Measurements from ENCODE around the gene POLG2. TPM values are rescaled to one million over a fixed set of nuclear protein-coding genes. Genes with fewer than 3 reads are reported as not detected.
"Not testable (repeated sequence)": the region's sequence is repeated elsewhere in the genome, so short reads cannot be mapped to it uniquely, and the experiment has no call there.

Gene POLG2
- total RNA-seq, 1 donor from 2014 or later, result 6.3 TPM

DNA sequence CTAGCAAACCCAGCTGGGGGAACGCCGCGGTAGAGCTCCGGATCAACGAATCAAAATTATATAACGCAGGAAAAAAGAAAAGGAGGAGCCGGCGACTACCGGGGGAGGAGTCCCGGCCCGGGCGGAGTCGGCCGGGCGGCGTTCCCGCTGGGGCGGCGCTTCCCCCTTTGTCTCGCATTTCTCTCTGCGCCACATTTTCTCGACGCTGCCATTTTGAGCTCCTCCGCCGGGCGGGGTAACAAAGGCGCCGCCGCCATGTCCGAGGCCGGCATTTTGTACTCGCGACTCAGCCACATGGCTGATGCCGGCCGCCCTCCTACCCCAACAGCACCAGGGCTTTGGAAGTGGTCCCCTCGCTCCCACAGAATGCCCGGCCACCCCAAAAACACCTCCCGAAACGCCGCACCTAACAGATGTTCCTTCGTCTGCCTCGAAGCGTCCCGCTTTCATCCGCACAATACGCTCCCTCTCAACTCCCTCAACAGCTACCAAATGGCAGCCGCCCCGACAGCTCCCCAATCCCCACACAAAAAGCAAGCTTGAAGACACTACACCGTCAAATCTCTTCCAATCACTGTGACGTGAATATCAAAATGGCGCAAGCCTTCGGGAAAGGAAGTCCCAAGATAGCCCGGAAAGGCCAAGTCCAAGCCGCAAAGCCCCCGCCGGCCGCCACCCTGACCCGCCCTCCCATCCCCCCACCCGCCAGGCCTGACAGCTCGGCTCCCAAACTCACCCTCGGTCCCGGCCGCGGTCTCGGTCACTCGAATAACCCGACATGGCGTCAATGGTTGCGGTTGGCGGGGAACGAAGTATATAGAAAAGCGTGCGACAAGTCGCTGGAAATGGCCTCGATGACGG is 8.7 kb upstream of the POLG2 start:
- DNase-seq (ENCODE audit: low read depth, low spot score), result peak; percentile 36

DNA sequence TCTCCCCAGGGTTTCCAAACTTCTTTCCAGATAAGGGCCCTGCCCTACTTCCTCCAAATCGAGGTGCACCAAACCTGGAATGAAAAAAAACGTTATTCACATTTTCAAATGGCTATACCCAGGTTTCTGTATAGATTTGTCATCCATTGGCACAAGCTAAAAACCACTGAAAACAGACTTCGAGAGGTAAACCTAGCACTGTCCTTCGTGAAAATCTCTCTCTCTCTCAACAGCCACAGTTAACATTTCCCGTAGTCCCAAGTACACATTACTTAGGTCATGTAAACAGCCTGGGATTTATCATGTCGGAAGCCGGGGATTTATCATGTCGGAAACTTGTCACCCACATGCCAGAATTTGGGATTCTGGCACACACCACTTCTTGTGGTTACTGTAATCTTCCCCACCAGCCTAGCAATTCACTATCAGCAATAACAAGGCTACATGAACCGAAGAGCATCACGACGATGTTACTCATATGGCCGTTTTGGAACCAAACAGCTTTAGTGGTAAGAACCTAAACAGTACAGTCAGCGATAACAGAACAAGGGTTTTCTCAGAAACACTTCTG is 8.0 kb upstream of the POLG2 start:
- no peak for DNase-seq (ENCODE audit: low read depth, low spot score)

DNA sequence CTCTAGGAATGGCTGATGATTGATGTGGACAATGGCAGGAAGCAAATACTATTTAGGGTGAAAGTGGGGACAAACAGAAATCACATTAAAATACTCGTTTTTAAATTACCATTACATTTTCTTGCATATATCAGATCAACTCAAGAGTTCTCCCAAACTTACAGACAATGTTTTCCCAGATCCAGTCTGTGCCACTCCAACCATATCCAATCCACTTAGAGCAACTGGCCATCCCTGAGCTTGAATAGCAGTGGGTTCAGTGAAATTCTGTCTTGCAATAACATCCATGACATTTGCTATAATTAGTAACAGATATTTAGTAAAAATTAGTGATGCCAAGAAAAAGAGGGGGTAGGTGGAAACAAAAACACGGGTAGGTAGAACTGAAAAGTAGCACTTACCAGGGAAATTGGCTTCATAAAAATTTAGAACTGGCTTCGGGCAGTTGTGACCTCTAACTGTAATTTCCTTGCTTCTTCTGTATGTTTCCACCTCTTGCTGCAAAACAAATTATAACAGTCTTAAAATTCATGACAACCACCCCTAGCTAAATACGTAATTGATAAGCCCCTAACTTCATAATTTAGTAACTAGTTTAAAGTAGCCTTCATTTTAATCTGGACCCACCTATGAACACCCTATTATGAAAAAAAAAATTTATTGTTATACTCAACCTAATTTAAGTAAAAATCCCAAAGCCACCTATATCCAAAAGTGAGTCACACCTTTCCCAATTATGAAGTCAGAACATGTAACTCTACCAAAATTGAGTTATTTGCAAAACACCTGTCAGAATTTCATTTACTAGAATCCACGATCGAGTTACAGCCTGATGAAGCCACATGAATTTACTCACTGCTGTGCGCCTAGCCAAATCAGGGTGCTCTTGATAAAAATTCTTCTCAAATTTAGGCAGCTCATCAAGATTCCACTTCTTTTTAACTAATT is 7.2 kb upstream of the POLG2 start:
- no peak for DNase-seq (ENCODE audit: low read depth, low spot score)

DNA sequence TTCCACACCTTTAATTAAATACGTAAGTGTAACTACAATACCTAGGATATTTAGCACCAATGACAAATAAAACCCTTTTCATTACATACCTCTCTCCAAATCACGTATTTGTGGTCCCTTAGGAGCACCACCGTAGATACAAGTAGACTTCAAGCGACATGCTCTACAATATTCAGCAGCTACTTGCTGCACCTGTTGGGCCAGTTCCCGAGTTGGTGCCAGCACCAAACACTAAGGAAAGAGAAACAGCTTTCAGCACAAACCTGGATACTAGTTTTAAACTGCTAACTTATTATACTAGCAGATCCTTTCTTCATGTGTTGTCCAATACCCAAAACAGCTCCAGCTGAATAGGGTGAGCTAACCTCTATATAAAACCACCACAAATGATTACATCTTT is 6.5 kb upstream of the POLG2 start:
- no peak for DNase-seq (ENCODE audit: low read depth, low spot score)

DNA sequence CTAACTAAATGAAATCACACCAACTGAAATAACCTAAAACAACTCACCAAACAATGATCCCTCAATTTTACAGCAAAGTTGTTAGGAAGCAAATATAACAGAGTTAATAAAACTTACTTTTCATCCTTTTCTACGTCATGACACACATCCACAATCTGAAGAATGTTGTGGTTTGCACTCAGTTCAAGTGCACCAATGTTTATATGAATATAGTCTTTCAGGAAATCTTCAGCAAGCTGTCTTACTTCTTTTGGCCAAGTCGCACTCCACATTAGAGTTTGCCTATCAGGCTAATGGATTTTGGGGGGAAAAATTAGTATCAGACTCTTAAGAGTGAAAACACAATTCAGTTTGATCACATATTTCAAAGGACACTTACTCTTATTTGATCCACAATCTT is 6.0 kb upstream of the POLG2 start:
- DNase-seq (ENCODE audit: low read depth, low spot score), result no peak

DNA sequence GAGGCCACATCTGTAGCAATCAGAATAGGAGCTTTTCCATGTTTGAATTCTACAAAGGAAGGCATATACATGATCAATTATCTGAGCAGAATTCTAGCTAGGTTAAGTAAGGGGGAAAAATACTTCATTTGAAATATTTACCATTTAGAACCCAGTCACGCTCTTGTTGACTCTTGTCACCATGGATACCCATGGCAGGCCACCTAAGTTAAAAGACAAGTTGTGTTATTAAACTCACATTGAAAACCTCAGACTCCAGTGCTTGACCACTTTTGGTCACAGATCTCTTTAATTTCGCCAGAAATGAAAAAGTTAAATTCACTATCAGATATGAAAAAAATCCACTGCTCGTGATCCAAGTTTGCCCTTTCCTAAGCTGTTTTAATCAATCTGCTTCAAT is 5.2 kb upstream of the POLG2 start:
- no peak for DNase-seq (ENCODE audit: low read depth, low spot score)

DNA sequence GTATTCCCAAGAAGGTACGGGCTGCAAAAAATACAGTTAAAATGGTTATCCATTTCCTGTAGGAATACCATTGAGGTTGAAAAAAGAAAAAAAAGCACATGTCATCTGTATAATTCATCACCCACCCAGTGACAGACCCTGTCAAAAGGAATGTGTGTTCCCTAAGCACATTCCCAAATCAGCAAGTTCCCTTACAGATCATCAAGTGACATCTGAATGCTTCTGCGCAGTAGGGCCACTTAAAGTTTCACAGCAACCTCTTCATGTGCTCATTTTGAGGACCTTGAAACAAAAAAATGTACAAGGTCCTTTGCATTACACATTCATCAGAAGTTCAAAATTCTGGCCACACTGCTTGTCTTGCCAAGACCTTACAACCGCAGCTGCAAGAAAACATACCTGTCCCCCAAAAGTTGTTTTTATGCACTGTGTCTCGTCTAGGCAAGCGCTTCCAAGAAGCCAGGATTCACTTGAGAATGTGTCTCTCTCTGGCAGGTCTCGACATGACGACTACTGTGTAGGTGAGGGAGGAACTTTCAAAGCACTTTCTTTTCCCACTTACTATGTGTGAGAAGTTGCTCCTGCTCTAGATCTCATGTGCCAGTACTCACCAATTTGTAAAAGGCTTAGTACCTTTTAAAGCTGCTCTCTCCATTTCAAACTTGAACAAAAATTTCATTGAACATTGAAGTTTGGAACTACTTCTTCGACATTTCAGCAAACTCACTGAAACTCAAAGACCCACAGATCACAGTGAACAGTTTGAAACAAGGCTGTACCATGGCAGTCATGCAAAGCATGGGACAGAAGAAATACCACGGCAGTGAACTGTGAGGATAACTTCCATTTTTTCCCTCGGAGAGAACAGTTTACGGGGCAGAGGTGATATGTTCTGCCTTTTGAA is 4.3 kb upstream of the POLG2 start:
- DNase-seq (ENCODE audit: low read depth, low spot score), result no peak

DNA sequence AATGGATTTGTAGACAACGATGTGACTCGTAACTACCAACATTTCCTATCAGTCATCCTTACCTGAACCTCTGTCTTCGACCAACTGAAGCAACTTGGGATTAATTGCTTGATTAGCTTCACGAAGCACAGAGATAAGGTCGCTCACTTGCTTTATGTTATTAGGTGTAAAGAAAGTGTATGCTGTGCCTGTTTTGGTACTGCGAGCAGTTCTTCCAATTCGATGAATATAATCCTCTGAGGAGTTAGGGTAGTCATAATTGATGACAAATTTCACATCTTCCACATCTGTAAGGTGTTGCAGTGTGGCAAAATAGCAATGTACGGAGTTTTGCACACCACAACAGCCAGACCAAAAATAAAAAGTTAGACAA is 3.6 kb upstream of the POLG2 start:
- DNase-seq (ENCODE audit: low read depth, low spot score), result no peak

DNA sequence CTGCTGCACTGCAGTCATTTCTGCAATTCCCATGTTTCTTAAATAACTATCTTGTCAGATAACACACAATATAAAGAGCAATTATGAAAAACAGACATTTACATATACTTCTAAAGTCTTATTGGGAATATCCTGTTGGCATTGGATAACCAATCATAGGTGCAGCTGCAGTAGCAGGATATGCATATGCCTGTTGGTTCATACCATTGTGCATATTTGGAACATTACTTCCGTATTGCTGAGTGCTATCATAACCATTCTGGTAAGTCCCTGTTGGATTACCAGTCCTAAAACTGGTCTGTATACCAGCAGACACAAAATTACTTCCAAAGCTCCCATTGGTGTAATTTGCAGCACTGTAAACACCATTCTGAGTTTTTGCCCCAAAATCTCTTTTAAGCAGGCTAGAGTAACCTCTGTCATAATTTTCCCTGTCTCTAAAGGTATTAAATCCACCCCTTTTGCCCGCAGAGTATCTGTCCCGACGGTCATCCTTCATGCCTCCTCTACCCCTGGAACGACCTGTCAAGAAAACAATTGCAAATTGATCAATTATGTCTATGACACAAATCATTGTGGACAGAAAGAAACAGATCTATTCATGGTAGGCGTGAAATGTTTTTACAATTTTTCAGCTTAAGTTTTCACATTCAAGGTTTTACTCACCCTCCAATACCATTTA is 3.1 kb upstream of the POLG2 start:
- DNase-seq (ENCODE audit: low read depth, low spot score), result no peak

DNA sequence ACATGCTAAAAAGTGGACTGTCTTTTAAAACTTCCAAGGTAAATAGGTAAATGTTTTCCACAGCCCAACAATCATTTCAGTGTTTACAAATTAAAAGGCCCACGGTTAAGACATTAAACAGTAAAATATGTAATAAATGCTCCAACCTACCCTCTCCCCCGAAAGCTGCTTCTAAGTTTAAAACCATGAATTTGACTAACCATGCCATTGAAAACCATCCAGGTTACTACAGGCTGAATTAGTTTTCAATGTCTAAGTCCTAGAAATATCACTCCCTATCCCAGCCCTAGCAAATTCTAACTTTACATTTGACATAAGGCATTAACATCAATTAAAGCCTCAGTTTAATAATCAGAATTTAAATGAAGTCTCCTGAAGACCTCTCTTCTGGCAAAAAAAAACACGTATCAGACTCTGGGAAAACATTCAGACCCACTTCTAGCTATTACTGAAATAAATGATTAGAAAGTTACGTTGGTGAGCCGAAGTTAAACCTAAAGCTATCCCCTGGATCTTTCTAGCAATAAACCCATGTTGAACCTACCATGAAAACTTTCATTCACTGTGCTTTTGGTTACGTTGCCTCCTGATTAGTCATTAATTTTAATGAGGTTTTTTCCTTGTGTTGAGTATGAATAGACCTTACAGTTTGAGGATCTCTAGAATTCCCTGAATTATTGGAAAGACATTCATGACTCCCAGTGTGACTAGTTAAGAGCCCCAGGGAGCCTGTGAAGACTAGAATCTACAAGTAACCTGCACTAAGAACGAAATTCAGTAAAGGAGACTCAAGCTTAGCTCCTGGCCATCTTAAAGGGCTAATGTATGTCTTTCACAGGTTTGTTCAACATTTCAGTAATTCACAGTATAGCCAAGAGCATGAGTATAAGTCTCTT is 1.7 kb upstream of the POLG2 start:
- no peak for DNase-seq (ENCODE audit: low read depth, low spot score)

DNA sequence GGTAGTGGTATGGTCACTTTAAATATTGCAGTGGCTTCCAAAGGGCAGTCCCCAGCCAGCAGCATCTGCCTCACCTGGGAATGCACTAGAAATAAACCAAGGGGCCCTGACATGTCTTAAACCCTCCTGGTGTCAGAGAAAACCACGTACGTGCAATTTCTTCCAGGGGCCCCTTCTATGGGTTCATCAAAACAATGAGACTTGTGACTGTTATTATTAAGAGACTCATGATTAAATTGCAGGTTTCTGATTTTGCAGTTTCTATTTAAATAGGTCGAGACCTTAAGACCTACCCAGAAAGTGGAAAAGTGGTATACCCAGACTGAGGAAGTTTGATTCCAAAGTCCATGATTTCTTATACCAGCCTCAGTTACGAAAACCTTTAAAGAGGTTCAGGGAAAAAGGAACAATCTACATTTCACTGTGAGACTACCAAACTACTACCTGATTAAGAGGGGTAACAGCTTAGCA is 746 bp upstream of the POLG2 start:
- DNase-seq (ENCODE audit: low read depth, low spot score), result no peak

DNA sequence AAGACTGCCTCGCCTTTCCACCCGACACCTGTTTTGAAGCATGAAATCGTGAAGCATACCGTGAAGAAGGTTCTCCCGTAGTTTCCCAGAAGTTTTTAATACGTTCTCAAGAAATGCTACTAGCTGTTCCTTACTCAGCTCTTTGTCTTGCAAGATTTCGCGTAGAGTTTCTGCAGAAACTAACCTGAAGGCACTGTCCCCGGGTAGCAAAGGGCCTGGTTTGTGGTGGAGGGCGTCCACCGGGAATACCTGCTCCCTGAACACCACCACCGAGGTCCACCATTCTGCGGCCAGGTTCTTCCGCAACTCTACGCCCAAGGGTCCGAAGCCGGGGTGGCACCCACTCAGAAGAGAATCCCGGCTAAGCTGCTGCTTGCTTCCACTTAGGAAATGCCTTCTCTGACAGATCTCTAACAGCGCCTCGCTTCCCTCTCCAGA is 487 bp downstream of the POLG2 start:
- DNase-seq (ENCODE audit: low read depth, low spot score), result no peak

DNA sequence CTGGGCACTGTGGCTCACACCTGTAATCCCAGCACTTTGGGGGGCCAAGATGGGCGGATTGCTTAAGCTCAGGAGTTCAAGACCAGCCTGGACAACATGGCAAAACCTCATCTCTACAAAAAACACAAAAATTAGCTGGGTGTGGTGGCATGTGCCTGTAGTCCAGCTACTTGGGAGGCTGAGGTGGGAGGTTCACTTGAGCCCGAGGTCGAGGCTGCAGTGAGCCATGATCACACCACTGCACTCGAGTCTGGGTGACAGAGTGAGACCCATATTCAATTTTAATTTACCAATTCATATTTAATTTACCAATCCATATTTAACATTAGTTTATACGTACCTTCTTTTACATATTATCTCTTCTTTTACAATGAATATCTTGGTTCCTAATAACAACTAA is 1.6 kb downstream of the POLG2 start:
- not testable (repeated sequence) for DNase-seq (ENCODE audit: low read depth, low spot score)

DNA sequence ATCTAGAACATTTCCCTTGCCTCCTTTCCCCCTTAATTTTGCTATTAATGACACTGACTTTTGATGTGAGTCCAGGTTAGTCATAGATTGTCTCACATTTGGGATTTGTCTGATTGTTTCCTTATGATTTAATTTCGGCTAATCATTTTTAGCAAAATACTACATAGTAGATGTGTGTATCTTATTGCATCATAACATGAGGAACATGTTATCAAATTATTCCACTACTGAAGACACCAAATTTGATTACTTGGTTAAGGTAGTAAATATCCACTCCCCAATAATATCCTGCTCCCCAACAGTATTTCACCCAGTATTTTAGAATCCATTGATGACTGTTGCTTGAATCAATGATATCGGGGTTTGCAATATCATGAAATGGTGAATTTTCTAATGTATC is 2.7 kb downstream of the POLG2 start:
- DNase-seq (ENCODE audit: low read depth, low spot score), result no peak

DNA sequence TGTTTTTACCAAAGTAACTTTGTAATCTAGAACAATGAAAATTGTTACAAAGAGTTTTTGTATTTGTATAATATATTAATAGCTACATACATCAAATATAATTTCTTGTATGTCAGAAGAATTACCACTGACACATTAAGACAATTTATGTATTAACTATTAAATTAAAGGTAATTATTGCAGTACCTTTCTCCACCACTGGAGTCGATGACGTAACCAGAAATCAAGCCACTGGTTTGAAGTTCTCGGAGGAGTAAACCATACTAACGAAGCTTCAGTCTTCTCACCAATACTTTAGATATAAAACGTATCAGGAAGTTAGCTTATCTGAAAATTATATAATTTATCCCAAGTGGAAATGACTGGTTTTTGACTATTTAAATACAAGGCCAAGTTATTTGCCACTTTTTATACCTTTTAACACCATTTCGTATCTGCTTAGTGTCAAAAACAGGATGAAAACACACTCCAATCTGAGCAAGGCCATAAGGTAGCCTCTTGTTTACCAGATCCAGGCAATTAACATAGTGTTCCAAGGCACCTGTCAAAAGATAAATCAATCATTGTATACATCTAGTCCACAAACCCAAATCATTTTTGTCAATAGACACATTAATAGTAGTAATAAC is 4.3 kb downstream of the POLG2 start:
- no peak for DNase-seq (ENCODE audit: low read depth, low spot score)

DNA sequence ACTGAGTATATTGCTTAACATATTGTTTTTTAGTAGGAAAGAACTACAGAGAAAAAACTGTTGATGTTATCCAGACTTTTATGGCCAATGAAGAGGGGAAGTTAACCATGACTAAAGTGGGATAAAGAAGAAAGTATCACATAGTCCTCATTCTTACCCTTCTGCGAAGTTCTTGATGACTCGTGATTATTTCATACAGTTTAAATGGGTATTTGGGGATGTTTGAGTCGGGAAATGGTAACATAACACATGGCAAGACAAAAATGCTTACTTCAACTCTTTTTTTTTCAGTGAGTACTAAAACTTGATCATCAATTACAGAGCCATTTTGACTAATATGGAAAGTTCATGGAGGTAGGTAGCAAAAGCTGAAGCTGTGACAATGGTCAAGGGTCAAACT is 4.9 kb downstream of the POLG2 start:
- no peak for DNase-seq (ENCODE audit: low read depth, low spot score)

DNA sequence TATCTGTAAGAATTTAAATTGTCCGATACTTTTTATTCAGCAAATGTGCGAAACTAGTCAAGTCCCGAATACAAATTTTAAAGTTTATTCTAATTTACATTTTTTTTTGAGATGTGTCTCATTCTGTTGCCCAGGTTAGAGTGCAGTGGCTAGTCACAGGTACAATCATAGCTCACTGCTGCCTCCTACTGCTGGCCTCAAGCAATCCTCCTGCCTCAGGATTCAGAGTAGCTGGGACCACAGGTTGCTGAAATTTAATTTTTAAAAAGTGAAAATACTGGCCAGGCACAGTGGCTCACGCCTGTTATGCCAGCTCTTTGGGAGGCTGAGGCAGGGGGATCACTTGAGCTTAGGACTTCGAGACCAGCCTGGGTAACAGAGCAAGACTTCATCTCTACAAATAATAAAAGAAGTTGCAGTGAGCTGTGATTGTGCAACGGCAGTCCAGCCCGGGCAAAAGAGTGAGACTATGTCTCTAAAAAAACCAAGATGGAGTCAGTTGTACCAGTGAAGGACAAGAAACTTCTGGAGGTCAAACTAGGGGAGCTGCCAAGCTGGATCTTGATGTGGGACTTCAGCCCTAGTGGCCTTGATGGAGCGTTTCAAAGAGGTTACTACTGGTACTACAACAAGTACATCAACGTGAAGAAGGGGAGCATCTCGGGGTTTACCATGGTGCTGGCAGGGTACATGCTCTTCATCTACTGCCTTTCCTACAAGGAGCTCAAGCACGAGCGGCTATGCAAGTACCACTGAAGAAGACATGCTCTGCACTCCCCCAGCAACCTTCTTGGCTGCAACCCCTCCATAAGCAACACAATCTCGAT is 5.6 kb downstream of the POLG2 start:
- DNase-seq (ENCODE audit: low read depth, low spot score), result no peak

DNA sequence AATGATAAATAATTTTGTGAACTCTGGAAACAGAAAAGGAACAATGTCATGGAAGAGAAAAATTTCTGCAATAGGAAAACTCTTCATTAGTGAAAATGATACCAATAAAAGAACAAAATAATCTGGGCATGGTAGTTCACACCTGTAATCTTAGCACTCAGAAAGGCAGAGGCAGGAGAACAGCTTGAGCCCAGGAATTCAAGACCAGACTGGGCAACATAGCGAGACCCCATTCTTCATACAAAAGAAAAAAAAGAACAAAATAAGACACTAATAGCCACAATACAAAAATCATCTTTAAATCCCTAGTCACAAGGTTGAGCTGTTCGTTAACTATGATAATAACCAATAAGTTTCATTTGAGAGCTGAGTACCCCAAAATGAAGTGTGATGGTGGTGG is 8.6 kb downstream of the POLG2 start:
- DNase-seq (ENCODE audit: low read depth, low spot score), result no peak

Data from pulmonary artery endothelial cell (primary cell).